Activated gamma-delta T cell (primary cell): ENCODE measurements around the gene LINC01488.

Experiments used
- DNase-seq: peaks from one replicate; lab custom pipeline; 2025; lab: John Stamatoyannopoulos, UW

The LINC01488 gene

GRCh38 chr11:69530278-69531070, 49.0 kb downstream of the LINC01488 start:
- DNase-seq = no peak

GRCh38 chr11:69531071-69531716, 49.7 kb downstream of the LINC01488 start:
- DNase-seq = no peak

GRCh38 chr11:69531717-69532088, 50.2 kb downstream of the LINC01488 start:
- DNase-seq = no peak

GRCh38 chr11:69533296-69534165, 52.1 kb downstream of the LINC01488 start:
- no peak for DNase-seq

GRCh38 chr11:69534166-69534530, 52.7 kb downstream of the LINC01488 start:
- DNase-seq = no peak

DNA sequence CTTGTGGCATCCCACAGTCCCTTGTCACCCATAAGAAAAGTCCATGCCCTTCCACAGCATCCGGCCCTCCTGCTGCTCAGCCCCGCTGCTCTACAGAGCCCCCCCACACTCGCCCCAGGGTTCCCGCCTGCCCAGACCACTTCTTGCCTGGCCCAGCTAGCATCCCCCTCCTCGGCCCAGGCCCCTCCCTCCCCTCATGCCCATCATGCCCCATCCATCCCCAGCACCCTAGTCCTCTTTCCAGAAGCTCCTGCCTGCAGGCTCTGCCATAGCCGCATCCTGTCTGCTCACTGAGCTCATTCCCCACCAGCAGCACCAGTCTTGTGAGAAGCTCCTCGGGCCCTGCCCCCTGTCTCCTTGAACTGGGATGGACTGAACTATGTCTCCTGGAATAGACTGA, 54.4 kb downstream of the LINC01488 start:
- DNase-seq = no peak

DNA sequence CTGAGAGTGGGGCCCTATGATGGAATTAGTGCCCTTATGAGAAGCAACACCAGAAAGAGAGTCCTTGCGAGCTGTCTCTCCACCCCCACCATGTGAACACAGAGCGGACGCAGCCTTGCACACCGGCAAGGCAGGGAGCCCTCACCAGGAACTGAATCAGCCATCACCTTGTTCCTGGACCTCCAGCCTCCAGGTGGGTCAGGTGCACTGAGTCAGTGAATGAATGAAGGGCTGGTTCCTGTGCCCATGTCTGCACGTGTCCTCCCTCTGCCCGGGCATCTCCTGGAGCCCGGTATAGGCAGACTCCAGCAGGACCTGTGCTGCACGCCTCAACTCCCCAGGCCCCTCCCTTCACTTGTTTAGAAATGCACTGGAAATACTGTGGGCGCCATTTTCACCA, 54.9 kb downstream of the LINC01488 start:
- no peak for DNase-seq

GRCh38 chr11:69537126-69537525, 55.7 kb downstream of the LINC01488 start:
- no peak for DNase-seq

GRCh38 chr11:69537855-69538640, 56.6 kb downstream of the LINC01488 start:
- DNase-seq = no peak

DNA sequence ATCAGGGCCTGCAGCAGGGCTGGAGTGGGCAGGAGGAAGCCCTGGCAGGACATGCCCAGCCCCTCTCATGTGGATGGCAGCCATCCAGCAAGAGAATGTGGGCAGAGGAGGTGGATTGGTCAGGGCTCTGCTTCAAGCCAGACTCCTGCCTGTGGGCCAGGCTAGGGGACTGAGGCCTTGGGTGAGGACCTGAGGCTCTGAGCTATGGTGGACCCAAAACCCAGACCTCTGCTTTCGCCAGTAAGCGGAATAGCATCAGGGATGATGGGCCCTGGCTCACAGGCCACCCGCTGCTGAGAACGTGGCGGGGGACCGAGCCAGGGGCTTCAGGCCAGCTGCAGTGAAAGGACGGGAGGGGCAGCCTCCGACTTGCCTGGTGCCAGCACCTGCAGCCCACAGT, 57.4 kb downstream of the LINC01488 start:
- no peak for DNase-seq

GRCh38 chr11:69539416-69540117, 58.1 kb downstream of the LINC01488 start:
- no peak for DNase-seq

GRCh38 chr11:69540118-69541000, 58.9 kb downstream of the LINC01488 start:
- DNase-seq = no peak

DNA sequence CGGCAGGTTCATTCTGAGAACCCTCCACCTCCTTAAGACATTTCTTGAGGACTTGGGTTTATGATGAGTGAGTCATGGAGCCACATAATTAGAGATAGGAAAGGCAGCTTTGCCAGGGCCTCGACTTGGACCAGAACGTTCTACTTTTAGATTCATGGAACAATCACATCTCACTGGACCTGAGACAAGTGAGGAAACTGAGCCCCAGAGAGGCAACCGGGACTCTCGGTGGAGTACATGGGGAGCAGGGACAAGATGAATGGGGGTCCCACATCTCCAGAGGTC, 59.5 kb downstream of the LINC01488 start:
- no peak for DNase-seq

- no peak for DNase-seq
Measured at GRCh38 chr11:69541501-69542313, 60.2 kb downstream of the LINC01488 start.

GRCh38 chr11:69542314-69543168, 61.1 kb downstream of the LINC01488 start:
- DNase-seq = no peak
